Activated naive CD8-positive, alpha-beta T cell treated with anti-CD3 and anti-CD28 coated beads, Interleukin-2, amount 10 ng/mL, durations not matched to agents 7 days and 5 days (primary cell): ENCODE measurements around the gene IGFBPL1. TPM values are rescaled to one million over a fixed set of nuclear protein-coding genes. Genes with fewer than 3 reads are reported as not detected.
A peak's percentile ranks its signal among the peaks of the same experiment; 100 is the strongest.

Source experiments
- ATAC-seq: fragments of 150-1000 bp; cut with Tn5 transposase; one replicate; pipeline ENCODE4 v1.10.0; 2021; ENCODE audit warnings: low read depth, moderate library complexity
- POLR2A ChIA-PET: fragments of 350-600 bp; sonication (Branson Sonifier 250); formaldehyde crosslinking; loops from one replicate; lab custom pipeline; 2021; ENCODE audit warnings: antibody characterized with exemption; lab: Charles Lee
- DNase-seq: peaks from one replicate; pipeline ENCODE4 v3.0.0; 2021
- H3K27ac Mint-ChIP-seq: one replicate; pipeline ENCODE4 v1.8.0; 2022; ENCODE audit warnings: mild to moderate bottlenecking, mixed read lengths
- H3K27me3 Mint-ChIP-seq: one replicate; pipeline ENCODE4 v1.8.0; 2022; ENCODE audit warnings: mild to moderate bottlenecking, moderate library complexity, mixed read lengths
- H3K36me3 Mint-ChIP-seq: one replicate; pipeline ENCODE4 v1.8.0; 2021; ENCODE audit warnings: mild to moderate bottlenecking, mixed read lengths
- H3K4me1 Mint-ChIP-seq: one replicate; pipeline ENCODE4 v1.8.0; 2021; ENCODE audit warnings: mixed read lengths
- H3K4me3 Mint-ChIP-seq: one replicate; pipeline ENCODE4 v1.8.0; 2022; ENCODE audit warnings: mild to moderate bottlenecking, moderate library complexity, mixed read lengths
- H3K9me3 Mint-ChIP-seq: one replicate; pipeline ENCODE4 v1.8.0; 2021; ENCODE audit warnings: mixed read lengths
- total RNA-seq, 2 experiments: library from RNA; stranded (reverse); gene quantifications; one replicate each; pipeline ENCODE4 v1.2.3, GENCODE V29; 2021

The IGFBPL1 gene
- total RNA-seq, 2 experiments from 2014 or later = not detected

GRCh38 chr9:38439916-38440301 is 15.7 kb upstream of the IGFBPL1 start:
- DNase-seq (no peak), ATAC-seq (no peak)
- H3K9me3 Mint-ChIP-seq = no peaks in the 10 kb centered on the region
- H3K36me3 Mint-ChIP-seq = no peaks in the 10 kb centered on the region
- H3K4me1 Mint-ChIP-seq = no peaks in the 10 kb centered on the region
- POLR2A ChIA-PET = no interaction called here
- no peaks in the 10 kb centered on the region for H3K27me3 Mint-ChIP-seq
- H3K4me3 Mint-ChIP-seq = no peak overlapping the region
- H3K27ac Mint-ChIP-seq = no peak overlapping the region

DNA sequence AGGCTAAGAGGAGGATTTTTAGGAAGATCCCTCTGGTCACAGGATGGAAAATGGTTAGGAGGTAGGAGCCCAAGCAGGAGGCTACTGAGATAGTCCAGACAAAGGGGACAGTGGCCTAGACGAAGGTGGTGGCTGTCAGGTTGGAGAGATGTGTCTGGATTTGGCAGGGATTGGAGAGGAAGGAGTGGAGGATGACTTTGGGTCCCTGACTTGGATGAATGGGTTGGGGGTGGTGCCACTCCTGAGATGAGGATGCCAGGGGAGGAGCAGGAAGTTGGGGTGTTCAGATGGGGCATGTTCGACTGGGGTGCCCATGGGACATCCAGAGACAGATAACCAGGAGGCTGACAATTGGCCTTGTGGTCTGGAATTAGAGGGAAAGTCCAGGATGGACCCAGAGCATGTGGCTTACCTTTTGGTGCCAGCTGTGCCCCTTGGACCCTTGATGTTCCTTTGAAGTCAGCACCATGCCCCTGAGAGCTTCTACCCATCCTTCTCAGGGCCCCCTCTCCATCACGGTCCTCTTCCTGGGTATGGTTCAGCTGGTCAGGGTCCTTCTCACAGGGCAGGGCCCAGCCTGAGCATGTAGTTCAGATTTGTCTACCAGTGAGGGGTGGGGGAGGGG is 15.1 kb upstream of the IGFBPL1 start:
- POLR2A ChIA-PET = no interaction called here
- no peak for ATAC-seq
- DNase-seq = no peak
- no peak overlapping the region for H3K4me3 Mint-ChIP-seq
- H3K27ac Mint-ChIP-seq = no peak overlapping the region
- no peaks in the 10 kb centered on the region for H3K9me3 Mint-ChIP-seq
- no peaks in the 10 kb centered on the region for H3K36me3 Mint-ChIP-seq
- H3K4me1 Mint-ChIP-seq = no peaks in the 10 kb centered on the region
- no peaks in the 10 kb centered on the region for H3K27me3 Mint-ChIP-seq

DNA sequence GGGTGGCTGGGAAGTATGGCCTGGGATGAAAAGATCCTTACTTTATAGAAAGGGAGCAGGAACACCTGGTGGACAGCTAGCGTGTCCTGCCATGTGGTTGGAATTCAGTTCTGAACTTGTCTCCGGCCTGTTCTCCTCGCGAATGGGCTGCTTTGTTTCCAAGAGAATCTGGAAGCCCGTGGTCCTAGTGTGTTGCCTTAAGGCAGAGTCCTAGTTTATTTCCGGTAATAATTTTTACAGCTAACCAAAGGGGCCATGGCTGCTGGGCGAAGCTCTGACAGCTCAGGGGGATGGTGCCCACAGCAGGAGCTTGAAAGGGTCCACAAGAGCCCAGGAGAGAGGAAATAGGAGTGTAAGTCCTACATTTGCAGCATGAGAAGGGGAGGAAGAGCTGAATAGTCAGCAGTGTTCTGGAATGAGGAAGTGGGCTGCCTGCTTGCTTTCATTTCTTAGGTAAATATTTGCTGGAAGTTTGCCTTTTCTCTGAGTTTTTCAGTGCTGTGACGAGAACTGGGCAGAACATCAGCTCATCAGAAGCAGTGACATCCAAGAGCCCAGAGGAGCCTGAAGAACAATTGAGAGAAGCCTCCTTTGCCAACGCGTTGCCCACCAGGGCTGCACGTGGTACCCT is 13.1 kb upstream of the IGFBPL1 start:
- ATAC-seq = no peak
- no peaks in the 10 kb centered on the region for H3K27me3 Mint-ChIP-seq
- POLR2A ChIA-PET = no interaction called here

GRCh38 chr9:38436708-38437107 is 12.5 kb upstream of the IGFBPL1 start:
- Mint-ChIP-seq H3K27ac (no peak overlapping the region), H3K36me3 (no peaks in the 10 kb centered on the region), H3K27me3 (no peaks in the 10 kb centered on the region), H3K4me3 (no peak overlapping the region), H3K9me3 (no peaks in the 10 kb centered on the region), H3K4me1 (no peaks in the 10 kb centered on the region)
- no peak for ATAC-seq
- POLR2A ChIA-PET = no interaction called here
- DNase-seq = no peak

More for the DNA sequence above, 13.1 kb upstream of the IGFBPL1 start:
- Mint-ChIP-seq H3K4me3 (no peak overlapping the region), H3K4me1 (no peaks in the 10 kb centered on the region), H3K36me3 (no peaks in the 10 kb centered on the region), H3K9me3 (no peaks in the 10 kb centered on the region), H3K27ac (no peak overlapping the region)
- DNase-seq = no peak

DNA sequence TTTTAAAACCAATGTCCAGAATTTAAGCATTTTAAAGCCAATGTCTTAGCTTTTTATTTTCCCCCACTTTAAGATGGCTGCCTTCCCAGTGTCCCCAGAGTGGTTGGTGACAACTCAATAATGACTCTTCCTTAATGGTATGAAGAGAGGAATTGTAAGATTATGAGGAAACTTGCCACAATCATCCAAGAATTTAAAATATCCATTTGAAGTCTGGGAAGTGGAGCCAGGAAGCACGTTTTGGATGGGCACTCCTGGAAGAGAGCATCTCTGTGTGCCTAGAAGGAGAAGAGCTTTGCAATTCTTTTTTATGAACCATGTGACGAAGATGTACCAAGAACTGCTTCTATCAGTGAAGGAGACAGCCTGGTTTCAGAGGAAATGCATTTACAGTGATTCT is 11.3 kb upstream of the IGFBPL1 start:
- DNase-seq = no peak
- Mint-ChIP-seq H3K4me3 (no peak overlapping the region), H3K4me1 (peaks cover 9% of the 10 kb centered on the region), H3K9me3 (no peaks in the 10 kb centered on the region), H3K27ac (no peak overlapping the region), H3K27me3 (peaks cover 6% of the 10 kb centered on the region), H3K36me3 (no peaks in the 10 kb centered on the region)
- POLR2A ChIA-PET = no interaction called here
- ATAC-seq = no peak

GRCh38 chr9:38434853-38435252 is 10.6 kb upstream of the IGFBPL1 start:
- no peaks in the 10 kb centered on the region for H3K9me3 Mint-ChIP-seq
- H3K4me3 Mint-ChIP-seq = no peak overlapping the region
- no peaks in the 10 kb centered on the region for H3K36me3 Mint-ChIP-seq
- H3K27ac Mint-ChIP-seq = no peak overlapping the region
- H3K27me3 Mint-ChIP-seq = peaks cover 6% of the 10 kb centered on the region
- ATAC-seq = no peak
- DNase-seq = no peak
- peaks cover 9% of the 10 kb centered on the region for H3K4me1 Mint-ChIP-seq
- POLR2A ChIA-PET = no interaction called here

DNA sequence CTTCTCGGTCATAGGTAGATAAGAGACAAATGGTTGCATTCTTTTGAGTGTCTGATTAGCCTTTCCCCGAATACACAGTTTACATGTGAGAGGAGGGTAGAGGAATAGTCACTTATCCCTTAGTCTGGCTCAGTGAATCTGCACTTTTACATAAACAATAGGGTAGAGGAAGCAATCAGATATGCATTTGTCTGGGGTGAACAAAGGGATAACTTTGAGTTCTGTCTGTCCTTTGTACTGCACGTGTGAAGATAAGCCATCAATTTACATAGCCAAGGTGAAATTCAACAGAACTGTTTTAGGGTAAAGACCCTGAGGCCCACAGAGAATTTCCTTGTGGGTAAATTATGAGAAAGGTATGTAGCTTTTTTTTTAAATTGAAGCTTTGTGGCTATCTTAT is 10.1 kb upstream of the IGFBPL1 start:
- no peak for ATAC-seq
- DNase-seq = no peak
- Mint-ChIP-seq H3K9me3 (no peaks in the 10 kb centered on the region), H3K27me3 (peaks cover 6% of the 10 kb centered on the region), H3K27ac (no peak overlapping the region), H3K4me3 (no peak overlapping the region), H3K4me1 (peaks cover 9% of the 10 kb centered on the region), H3K36me3 (no peaks in the 10 kb centered on the region)
- POLR2A ChIA-PET = no interaction called here

DNA sequence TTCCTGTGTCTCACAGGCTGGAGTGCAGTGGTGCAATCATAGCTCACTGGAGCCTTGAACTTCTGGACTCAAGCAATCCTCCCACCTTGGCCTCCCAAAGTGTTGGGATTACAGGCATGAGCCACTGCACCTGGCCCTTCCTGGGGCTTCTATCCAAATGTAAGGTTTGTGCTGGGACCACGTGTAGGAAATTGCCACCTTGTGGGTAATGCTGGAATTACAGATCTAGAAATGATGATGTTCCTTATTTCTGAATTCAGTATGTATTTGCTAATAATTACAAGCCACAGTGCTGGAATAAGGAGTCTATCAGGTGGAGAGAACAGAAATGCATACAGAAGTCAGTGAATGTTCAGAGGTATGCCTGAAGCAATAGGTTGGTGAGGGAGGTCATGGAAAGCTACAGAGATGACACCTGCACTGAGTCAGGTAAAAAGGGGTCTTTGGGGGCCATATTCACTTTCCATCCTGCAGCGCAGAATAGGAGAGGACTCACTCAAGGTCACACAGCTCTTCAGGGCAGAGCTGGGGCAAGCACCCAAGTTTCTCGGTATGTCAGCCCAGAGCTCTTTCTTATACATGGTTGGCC is 8.8 kb upstream of the IGFBPL1 start:
- Mint-ChIP-seq H3K36me3 (no peaks in the 10 kb centered on the region), H3K27me3 (peaks cover 9% of the 10 kb centered on the region), H3K4me1 (peaks cover 9% of the 10 kb centered on the region), H3K27ac (no peak overlapping the region), H3K4me3 (no peak overlapping the region), H3K9me3 (no peaks in the 10 kb centered on the region)
- DNase-seq (no peak), ATAC-seq (no peak)
- POLR2A ChIA-PET = no interaction called here

- POLR2A ChIA-PET = no interaction called here
- DNase-seq = no peak
- no peaks in the 10 kb centered on the region for H3K9me3 Mint-ChIP-seq
- no peak overlapping the region for H3K27ac Mint-ChIP-seq
- no peak for ATAC-seq
- no peak overlapping the region for H3K4me3 Mint-ChIP-seq
- no peaks in the 10 kb centered on the region for H3K36me3 Mint-ChIP-seq
- H3K27me3 Mint-ChIP-seq = peaks cover 20% of the 10 kb centered on the region
- H3K4me1 Mint-ChIP-seq = peaks cover 9% of the 10 kb centered on the region
Observed at GRCh38 chr9:38431116-38431515, 6.9 kb upstream of the IGFBPL1 start.

DNA sequence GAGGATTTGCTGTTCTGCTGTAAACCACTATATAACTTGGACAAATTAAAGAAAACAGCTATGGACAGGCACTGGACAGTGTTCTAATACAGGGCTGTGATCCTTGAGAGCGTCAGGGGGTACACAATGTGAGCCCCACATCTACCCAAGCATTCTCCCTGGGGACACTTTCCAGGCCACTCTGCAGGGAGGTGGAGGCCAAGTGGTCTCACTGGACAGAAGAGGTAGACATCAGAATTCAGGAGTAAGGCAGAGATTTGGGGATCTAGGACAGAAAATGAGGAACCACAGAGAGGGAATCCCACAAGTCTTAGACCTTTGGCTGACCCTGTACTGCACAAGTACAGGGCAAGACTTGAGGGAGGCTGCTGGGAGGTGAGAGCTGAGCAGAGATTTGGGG is 3.8 kb upstream of the IGFBPL1 start:
- H3K9me3 Mint-ChIP-seq = no peaks in the 10 kb centered on the region
- peaks cover 40% of the 10 kb centered on the region for H3K27me3 Mint-ChIP-seq
- no peak overlapping the region for H3K4me3 Mint-ChIP-seq
- H3K4me1 Mint-ChIP-seq = peaks cover 9% of the 10 kb centered on the region
- no peak overlapping the region for H3K27ac Mint-ChIP-seq
- DNase-seq (no peak), ATAC-seq (no peak)
- H3K36me3 Mint-ChIP-seq = no peaks in the 10 kb centered on the region
- POLR2A ChIA-PET = no interaction called here

DNA sequence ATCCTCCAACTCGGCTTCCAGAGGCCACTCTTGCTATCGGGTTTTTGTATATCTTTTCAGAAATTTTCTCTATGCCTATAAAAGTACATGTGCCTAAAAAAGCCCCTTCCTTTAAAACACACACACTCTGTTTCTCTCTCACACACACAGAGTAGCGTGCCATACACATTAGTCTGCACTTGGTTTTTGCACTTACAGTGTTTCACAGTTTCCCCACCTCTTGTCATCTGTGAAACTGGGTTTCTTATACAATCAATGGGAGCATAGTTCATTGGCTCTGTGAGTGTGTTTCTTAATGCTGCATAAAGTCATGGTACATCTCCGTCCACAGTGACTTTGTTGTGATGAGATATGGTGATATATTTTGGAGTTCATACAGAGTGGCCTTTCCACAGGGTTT is 664 bp upstream of the IGFBPL1 start:
- no peak for DNase-seq
- no peak overlapping the region for H3K4me3 Mint-ChIP-seq
- no peaks in the 10 kb centered on the region for H3K36me3 Mint-ChIP-seq
- H3K27ac Mint-ChIP-seq = no peak overlapping the region
- H3K9me3 Mint-ChIP-seq = no peaks in the 10 kb centered on the region
- POLR2A ChIA-PET = no interaction called here
- H3K27me3 Mint-ChIP-seq = peaks cover 57% of the 10 kb centered on the region
- ATAC-seq = no peak
- no peaks in the 10 kb centered on the region for H3K4me1 Mint-ChIP-seq

GRCh38 chr9:38423273-38423972 is 831 bp downstream of the IGFBPL1 start:
- POLR2A ChIA-PET = no interaction called here
- Mint-ChIP-seq H3K27me3 (peaks cover 58% of the 10 kb centered on the region), H3K27ac (no peak overlapping the region), H3K9me3 (no peaks in the 10 kb centered on the region), H3K4me3 (peak overlapping the region; percentile 16), H3K36me3 (no peaks in the 10 kb centered on the region), H3K4me1 (no peaks in the 10 kb centered on the region)
- ATAC-seq (no peak), DNase-seq (no peak)

GRCh38 chr9:38422555-38423260 is 1.5 kb downstream of the IGFBPL1 start:
- Mint-ChIP-seq H3K4me3 (no peak overlapping the region), H3K27me3 (peaks cover 54% of the 10 kb centered on the region), H3K4me1 (no peaks in the 10 kb centered on the region), H3K36me3 (no peaks in the 10 kb centered on the region), H3K27ac (no peak overlapping the region), H3K9me3 (no peaks in the 10 kb centered on the region)
- ATAC-seq (no peak), DNase-seq (no peak)
- POLR2A ChIA-PET = no interaction called here
